DOHH2 (cell line): ENCODE measurements around the gene ARHGAP27.

Source experiments
- H3F3A ChIP-seq: fragments of 200-600 bp; sonication (generic), shearing (Covaris generic); 2 replicates; pipeline ENCODE4 v1.6.0; 2016; ENCODE audit warnings: antibody characterized with exemption, mild to moderate bottlenecking; ENCODE audit not compliant: control insufficient read depth, insufficient read depth
- H3K27ac ChIP-seq: fragments of 200-600 bp; sonication (generic); 2 replicates; pipeline ENCODE4 v1.5.1; 2014; ENCODE audit warnings: low read depth, mild to moderate bottlenecking, low read length, moderate library complexity
- H3K27me3 ChIP-seq: fragments of 200-600 bp; sonication (generic); 2 replicates; pipeline ENCODE4 v1.6.1; 2014; ENCODE audit warnings: mild to moderate bottlenecking, low read length, mixed read lengths; ENCODE audit not compliant: control insufficient read depth
- H3K36me3 ChIP-seq: fragments of 200-600 bp; sonication (generic); 2 replicates; pipeline ENCODE4 v1.6.1; 2014; ENCODE audit warnings: mild to moderate bottlenecking, low read length, moderate library complexity, mixed read lengths; ENCODE audit not compliant: control insufficient read depth
- H3K4me1 ChIP-seq: fragments of 200-600 bp; sonication (generic); 2 replicates; pipeline ENCODE4 v1.6.1; 2014; ENCODE audit warnings: mild to moderate bottlenecking, low read length, mixed read lengths; ENCODE audit not compliant: control insufficient read depth
- H3K4me2 ChIP-seq: fragments of 200-600 bp; sonication (generic); 2 replicates; pipeline ENCODE4 v1.6.0; 2014; ENCODE audit warnings: mild to moderate bottlenecking, low read length, moderate library complexity
- H3K4me3 ChIP-seq: fragments of 200-600 bp; sonication (generic); 2 replicates; pipeline ENCODE4 v1.5.1; 2014; ENCODE audit warnings: mild to moderate bottlenecking, low read length, mixed read lengths
- H3K79me2 ChIP-seq: fragments of 200-600 bp; sonication (generic); 2 replicates; pipeline ENCODE4 v1.6.1; 2014; ENCODE audit warnings: mild to moderate bottlenecking, low read length, mixed read lengths; ENCODE audit not compliant: control insufficient read depth
- H3K9me2 ChIP-seq: fragments of 200-600 bp; sonication (generic); replicated peaks from 2 replicates; pipeline ENCODE4 v1.6.1; 2014; ENCODE audit warnings: mild to moderate bottlenecking, low read length, mixed read lengths; ENCODE audit not compliant: control insufficient read depth
- H3K9me3 ChIP-seq: fragments of 200-600 bp; sonication (generic); 2 replicates; pipeline ENCODE4 v1.6.1; 2014; ENCODE audit warnings: antibody characterized with exemption, low read length, mixed read lengths; ENCODE audit not compliant: control insufficient read depth, insufficient read depth
- H4K20me1 ChIP-seq: fragments of 200-600 bp; sonication (generic); 2 replicates; pipeline ENCODE4 v1.6.0; 2014; ENCODE audit warnings: low read depth, mild to moderate bottlenecking, antibody characterized with exemption, low read length, moderate library complexity; ENCODE audit not compliant: control insufficient read depth, insufficient read depth
- EZH2phosphoT487 ChIP-seq: fragments of 200-600 bp; sonication (generic); IDR thresholded peaks from 2 replicates; pipeline ENCODE4 v1.6.1; 2017; ENCODE audit warnings: borderline replicate concordance, mild to moderate bottlenecking, antibody characterized with exemption, low read length, moderate library complexity, mixed read lengths
- TF ChIP-seq, protein P1 (sequence below): fragments of 200-600 bp; sonication (generic); IDR thresholded peaks from one replicate; pipeline ENCODE4 v1.5.1; 2014; ENCODE audit warnings: antibody characterized with exemption, mild to moderate bottlenecking, low read depth, low read length; ENCODE audit not compliant: poor library complexity, severe bottlenecking

ARHGAP27 gene

DNA sequence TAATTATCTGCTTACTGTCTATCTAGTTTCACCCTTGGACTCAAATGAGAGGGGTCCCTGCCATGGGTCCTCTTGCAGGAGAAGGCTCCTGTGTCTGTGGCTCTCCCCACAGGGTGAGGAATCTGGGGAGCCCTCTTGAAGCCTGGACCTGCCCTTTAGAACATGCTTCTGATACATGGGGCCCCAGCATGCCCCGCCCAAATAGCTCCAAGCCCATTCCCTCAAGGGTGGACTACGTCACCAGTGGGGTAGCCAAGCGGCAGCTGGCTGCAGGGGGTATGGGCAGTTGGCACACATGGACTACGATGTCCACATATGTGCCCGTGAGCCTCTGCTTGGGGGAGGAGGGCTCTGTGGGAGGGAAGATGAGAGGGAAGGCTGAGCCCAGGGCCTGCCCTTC is 39.3 kb downstream of the ARHGAP27 start:
- Histone ChIP-seq H3K27ac (no peak overlapping the region), H3F3A (no peaks in the 10 kb centered on the region), H3K4me2 (no peak overlapping the region), H3K79me2 (no peaks in the 10 kb centered on the region), H4K20me1 (no peaks in the 10 kb centered on the region), H3K9me2 (no peaks in the 10 kb centered on the region), H3K27me3 (peaks cover 14% of the 10 kb centered on the region), H3K36me3 (peaks cover 20% of the 10 kb centered on the region), H3K9me3 (no peaks in the 10 kb centered on the region), H3K4me1 (peaks cover 22% of the 10 kb centered on the region), H3K4me3 (no peak overlapping the region)
- no peak for TF ChIP-seq EZH2phosphoT487
- TF ChIP-seq, protein P1, sequence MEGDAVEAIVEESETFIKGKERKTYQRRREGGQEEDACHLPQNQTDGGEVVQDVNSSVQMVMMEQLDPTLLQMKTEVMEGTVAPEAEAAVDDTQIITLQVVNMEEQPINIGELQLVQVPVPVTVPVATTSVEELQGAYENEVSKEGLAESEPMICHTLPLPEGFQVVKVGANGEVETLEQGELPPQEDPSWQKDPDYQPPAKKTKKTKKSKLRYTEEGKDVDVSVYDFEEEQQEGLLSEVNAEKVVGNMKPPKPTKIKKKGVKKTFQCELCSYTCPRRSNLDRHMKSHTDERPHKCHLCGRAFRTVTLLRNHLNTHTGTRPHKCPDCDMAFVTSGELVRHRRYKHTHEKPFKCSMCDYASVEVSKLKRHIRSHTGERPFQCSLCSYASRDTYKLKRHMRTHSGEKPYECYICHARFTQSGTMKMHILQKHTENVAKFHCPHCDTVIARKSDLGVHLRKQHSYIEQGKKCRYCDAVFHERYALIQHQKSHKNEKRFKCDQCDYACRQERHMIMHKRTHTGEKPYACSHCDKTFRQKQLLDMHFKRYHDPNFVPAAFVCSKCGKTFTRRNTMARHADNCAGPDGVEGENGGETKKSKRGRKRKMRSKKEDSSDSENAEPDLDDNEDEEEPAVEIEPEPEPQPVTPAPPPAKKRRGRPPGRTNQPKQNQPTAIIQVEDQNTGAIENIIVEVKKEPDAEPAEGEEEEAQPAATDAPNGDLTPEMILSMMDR, result no peak

DNA sequence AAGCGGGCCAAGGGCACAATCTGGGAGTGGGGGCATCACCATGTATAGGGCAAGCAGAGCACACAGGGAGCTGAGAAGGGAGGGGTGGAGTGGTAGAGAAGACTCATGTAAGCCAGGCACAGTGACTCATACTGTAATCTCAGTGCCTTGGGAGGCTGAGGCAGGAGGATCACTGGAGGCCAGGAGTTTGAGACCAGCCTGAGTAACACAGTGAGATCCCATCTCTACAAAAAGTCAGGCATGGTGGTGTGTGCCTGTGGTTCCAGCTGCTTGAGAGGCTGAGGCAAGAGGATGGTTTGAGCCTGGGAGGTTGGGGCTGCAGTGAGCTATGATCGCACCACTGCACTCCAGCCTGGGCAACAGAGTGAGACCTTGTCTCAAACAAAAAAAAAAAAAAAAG is 40.8 kb downstream of the ARHGAP27 start:
- H3K27me3 ChIP-seq, result peaks cover 25% of the 10 kb centered on the region
- H3K9me3 ChIP-seq, result no peaks in the 10 kb centered on the region
- peaks cover 15% of the 10 kb centered on the region for H3K36me3 ChIP-seq
- peaks cover 23% of the 10 kb centered on the region for H3K4me1 ChIP-seq
- H3K9me2 ChIP-seq, result no peaks in the 10 kb centered on the region
- H3K4me2 ChIP-seq, result no peak overlapping the region
- no peak overlapping the region for H3K4me3 ChIP-seq
- no peaks in the 10 kb centered on the region for H3K79me2 ChIP-seq
- no peaks in the 10 kb centered on the region for H3F3A ChIP-seq
- TF ChIP-seq, protein P1, result no peak
- no peak for TF ChIP-seq EZH2phosphoT487
- H3K27ac ChIP-seq, result no peak overlapping the region
- H4K20me1 ChIP-seq, result no peaks in the 10 kb centered on the region

DNA sequence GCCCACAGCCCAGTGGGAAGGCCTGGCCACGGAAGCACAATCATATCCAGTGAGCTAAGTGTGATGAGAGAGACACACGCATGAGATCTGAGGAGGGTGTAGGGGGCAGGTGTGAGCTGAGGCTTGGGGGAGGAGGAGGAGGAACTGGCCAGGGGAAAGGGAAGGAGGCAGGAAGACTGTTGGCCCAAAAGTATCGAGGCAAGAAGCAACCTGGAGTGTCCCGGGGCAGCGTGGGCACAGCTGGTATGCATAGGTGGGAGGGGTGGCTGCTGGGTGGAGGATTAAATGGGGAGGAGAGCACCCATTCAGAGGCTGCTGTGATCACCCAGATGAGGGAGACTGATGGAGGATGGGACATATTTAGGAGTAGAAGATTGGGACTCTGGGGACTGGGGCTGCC is 41.4 kb downstream of the ARHGAP27 start:
- peaks cover 25% of the 10 kb centered on the region for H3K4me1 ChIP-seq
- peaks cover 15% of the 10 kb centered on the region for H3K36me3 ChIP-seq
- H3K9me3 ChIP-seq, result no peaks in the 10 kb centered on the region
- H3F3A ChIP-seq, result no peaks in the 10 kb centered on the region
- peaks cover 28% of the 10 kb centered on the region for H3K27me3 ChIP-seq
- TF ChIP-seq, protein P1, result no peak
- TF ChIP-seq EZH2phosphoT487, result no peak
- H3K4me2 ChIP-seq, result no peak overlapping the region
- no peak overlapping the region for H3K4me3 ChIP-seq
- no peaks in the 10 kb centered on the region for H3K9me2 ChIP-seq
- no peaks in the 10 kb centered on the region for H3K79me2 ChIP-seq
- no peaks in the 10 kb centered on the region for H4K20me1 ChIP-seq
- H3K27ac ChIP-seq, result no peak overlapping the region
